ENCODE data around the gene DTNB.

DNA sequence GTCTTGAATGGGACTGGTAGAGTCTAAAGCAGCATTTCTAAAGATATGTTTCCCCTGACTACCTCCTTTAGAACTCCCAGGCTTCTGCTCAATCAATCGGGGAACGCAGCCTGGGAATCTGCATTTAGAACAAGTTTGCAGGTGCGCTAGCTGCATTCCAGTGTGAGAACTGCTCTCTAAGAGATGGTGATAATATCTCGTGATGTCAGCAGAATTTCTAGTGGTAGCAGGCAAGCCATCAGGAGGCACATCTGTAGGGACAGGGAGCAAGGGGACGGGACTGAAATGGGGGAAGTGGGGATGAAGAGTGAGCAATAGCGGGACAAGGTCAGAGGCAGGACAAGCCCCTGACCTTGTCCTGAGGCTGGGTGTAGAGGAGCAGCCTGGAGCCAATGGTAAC is 211.4 kb downstream of the DTNB start:
- TF ChIP-seq, protein P1, sequence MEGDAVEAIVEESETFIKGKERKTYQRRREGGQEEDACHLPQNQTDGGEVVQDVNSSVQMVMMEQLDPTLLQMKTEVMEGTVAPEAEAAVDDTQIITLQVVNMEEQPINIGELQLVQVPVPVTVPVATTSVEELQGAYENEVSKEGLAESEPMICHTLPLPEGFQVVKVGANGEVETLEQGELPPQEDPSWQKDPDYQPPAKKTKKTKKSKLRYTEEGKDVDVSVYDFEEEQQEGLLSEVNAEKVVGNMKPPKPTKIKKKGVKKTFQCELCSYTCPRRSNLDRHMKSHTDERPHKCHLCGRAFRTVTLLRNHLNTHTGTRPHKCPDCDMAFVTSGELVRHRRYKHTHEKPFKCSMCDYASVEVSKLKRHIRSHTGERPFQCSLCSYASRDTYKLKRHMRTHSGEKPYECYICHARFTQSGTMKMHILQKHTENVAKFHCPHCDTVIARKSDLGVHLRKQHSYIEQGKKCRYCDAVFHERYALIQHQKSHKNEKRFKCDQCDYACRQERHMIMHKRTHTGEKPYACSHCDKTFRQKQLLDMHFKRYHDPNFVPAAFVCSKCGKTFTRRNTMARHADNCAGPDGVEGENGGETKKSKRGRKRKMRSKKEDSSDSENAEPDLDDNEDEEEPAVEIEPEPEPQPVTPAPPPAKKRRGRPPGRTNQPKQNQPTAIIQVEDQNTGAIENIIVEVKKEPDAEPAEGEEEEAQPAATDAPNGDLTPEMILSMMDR (IDR thresholded peaks at IDR 0.05 in 2 of 3, conservative IDR thresholded peaks at IDR 0.05 in 1 of 3; ENCODE audit: control insufficient read depth in 2 of 3, extremely low read depth in 1 of 3, insufficient read depth in 1 of 3, low read depth in 3 of 3, low read length in 3 of 3): no peak
- TF ChIP-seq, protein P2, sequence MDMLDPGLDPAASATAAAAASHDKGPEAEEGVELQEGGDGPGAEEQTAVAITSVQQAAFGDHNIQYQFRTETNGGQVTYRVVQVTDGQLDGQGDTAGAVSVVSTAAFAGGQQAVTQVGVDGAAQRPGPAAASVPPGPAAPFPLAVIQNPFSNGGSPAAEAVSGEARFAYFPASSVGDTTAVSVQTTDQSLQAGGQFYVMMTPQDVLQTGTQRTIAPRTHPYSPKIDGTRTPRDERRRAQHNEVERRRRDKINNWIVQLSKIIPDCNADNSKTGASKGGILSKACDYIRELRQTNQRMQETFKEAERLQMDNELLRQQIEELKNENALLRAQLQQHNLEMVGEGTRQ (IDR thresholded peaks at IDR 0.05; ENCODE audit: borderline replicate concordance, low read depth, low read length): no peak
- TF ChIP-seq SMAD5 (IDR thresholded peaks at IDR 0.05; ENCODE audit: low read depth): no peak
- no peak for TF ChIP-seq JUNB (IDR thresholded peaks at IDR 0.05)
- no peak for TF ChIP-seq MXI1 (IDR thresholded peaks at IDR 0.05; ENCODE audit: low read depth, low read length)
- TF ChIP-seq RB1 (IDR thresholded peaks at IDR 0.05; ENCODE audit: borderline replicate concordance): no peak
- no peak for TF ChIP-seq POLR2A (IDR thresholded peaks at IDR 0.05; ENCODE audit: low read depth, low read length)
- TF ChIP-seq RFX5 (IDR thresholded peaks at IDR 0.05; ENCODE audit: low read depth, low read length): no peak
- TF ChIP-seq, protein P3, sequence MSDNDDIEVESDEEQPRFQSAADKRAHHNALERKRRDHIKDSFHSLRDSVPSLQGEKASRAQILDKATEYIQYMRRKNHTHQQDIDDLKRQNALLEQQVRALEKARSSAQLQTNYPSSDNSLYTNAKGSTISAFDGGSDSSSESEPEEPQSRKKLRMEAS (IDR thresholded peaks at IDR 0.05; ENCODE audit: low read depth, low read length): no peak
- TF ChIP-seq ESRRA (IDR thresholded peaks at IDR 0.05; ENCODE audit: low read length): no peak
- TF ChIP-seq, protein P4, sequence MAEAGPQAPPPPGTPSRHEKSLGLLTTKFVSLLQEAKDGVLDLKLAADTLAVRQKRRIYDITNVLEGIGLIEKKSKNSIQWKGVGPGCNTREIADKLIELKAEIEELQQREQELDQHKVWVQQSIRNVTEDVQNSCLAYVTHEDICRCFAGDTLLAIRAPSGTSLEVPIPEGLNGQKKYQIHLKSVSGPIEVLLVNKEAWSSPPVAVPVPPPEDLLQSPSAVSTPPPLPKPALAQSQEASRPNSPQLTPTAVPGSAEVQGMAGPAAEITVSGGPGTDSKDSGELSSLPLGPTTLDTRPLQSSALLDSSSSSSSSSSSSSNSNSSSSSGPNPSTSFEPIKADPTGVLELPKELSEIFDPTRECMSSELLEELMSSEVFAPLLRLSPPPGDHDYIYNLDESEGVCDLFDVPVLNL (IDR thresholded peaks at IDR 0.05; ENCODE audit: low read depth, low read length): no peak
- no peak for TF ChIP-seq MYC (IDR thresholded peaks at IDR 0.05; ENCODE audit: insufficient read depth, insufficient read length, insufficient replicate concordance, low read length, severe bottlenecking)

Measured in GM12878 (cell line).